HG03521 (cell line): Measurements from ENCODE around the gene FGF3.

Experiments
- ATAC-seq: cut with Tn5 transposase; IDR thresholded peaks from one replicate; pipeline ENCODE4 v1.9.1; 2021; ENCODE audit warnings: mild to moderate bottlenecking, moderate library complexity; ENCODE audit not compliant: unreplicated experiment

FGF3 gene

DNA sequence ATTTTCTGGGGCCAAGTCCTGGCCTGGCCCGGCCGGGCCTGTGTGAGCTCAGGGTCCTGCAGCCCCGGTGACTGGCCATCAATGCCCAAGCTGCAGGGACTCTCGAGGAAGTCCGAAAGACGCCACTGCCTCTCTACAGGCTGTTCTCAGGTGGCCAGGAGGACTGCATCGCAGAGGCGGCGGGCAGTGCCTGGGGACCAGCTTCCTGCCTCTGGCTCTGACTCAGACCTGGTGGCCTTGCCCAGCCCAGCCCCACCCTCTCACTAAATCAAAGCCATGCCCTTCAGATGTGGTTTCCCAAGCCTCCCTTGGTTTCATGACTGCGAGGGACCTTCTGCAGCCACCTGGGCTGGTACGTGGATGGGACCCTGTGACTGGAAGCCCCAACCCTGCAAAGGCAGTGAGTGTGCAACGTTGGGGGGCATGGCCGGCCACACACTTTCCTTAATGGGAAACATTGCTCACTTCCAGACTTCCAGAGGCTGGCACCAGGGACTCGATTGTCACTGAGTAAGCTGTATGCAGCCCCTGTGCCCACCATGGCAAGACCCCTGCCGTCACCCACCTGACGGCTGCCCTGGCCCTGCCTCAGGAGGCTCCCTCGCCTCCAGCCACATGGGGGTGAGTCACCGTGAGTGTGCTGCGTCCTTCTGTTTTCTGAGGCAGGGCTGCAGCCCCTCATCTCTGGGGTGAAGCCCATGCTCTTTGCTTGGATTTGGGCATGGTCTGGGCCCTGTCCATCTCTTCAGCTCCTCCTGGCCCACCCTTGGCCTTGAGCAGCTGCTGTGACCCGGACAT is 6.0 kb upstream of the FGF3 start:
- no peak for ATAC-seq

- no peak for ATAC-seq
Observed at GRCh38 chr11:69823641-69824265, 4.5 kb upstream of the FGF3 start.

DNA sequence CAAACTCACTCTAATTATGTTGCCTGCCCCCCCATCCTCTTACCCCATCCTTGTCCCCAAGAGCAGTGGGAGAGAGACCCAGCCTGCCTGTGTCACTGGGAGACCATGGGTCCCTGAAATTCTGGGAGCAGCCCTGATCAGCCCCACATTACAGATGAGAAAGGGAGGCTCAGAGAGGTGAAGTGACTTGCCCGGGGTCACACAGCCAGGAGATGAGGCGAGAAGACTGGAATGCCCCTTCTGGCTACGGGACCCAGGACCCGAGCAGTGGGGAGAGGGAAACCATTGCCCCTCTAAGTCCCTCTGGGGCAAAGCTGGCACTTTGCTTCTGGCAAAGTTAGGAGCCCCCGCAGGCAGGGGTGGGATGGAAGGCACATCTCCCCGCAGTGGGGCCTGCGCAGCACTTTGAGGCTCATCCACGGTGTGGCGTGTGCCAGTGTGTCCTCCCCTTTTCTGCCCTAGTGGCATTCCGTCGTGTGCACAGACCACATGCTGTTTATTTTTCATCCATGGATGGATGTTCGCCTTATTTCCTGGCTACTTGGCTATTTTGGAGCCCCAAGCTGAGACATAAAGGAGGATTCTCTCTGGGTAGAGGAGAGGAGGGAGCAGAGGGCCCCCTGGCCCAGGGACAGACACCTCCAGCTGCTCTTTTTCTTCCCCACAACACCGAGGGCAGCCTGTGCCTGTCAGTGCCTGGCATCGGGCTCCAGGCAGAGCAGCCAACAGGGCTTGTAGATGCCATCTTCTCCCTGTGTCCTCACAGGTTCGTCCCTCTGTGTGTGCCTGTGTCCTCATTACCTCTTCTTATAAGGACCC is 3.7 kb upstream of the FGF3 start:
- ATAC-seq, result no peak

- ATAC-seq, result no peak
Observed at GRCh38 chr11:69821511-69822040, 2.4 kb upstream of the FGF3 start.

DNA sequence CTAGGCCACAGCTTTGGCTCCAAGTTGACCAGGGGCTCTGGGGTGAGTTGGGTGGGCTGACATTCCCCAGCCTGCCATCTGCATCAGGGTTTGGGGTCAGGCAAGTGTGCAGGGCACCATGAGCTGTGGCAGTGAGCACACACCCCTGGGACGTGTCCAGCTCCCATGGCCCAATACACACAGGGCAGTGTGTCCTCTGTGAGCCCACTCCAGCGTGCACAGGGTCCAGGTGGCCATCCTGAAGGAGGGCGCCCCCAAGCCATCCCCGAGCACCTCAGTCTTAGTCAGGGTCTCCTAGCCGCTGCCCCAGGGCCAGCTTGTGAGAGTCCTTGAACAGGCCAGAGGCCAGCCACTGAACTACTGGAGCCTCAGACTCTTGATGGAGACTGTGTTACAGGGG is 1.2 kb upstream of the FGF3 start:
- ATAC-seq, result no peak

DNA sequence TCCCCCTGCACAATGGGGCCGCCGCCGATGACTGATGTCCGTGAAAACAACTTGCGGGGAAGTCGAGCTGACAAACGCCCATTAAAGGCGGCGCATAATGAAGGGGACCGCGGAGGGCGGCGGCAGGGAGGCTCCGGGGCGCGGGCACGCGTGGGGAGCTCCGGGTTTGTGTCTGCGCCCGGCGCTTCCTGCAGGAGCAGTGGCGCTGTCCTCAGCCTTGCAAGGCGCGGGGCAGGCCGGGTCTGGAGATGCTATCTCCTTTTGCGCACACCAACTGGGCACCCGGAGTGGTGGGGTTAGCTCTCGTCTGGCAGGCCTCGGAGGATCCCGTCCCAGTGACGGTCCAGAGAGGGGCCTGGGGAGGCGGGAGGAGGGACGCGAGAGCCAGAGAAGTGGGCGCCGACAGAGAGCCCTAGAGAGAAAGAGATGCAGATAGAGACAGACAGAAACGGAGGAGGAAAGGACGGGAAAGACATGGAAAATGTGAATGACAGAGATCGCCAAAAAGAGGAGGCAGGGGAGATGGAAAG is 390 bp upstream of the FGF3 start:
- ATAC-seq, result no peak

DNA sequence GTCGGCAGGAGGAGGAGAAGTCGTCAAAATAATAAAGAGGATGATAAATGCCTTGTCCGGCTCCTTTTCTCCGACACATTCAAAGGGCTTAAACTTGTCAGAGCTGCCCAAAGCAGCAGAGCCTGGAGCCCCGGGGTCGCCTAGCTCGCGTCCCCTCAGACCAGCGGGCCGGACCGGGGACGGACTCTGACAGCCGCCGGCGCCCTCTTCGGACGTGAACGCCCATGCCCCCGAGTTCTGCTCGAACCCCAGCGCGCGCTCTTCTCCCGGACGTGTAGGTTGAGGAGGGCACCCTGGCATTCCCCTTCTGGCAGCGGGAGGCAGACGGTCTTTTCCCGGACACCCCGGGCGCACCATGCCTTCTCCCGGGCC is 999 bp downstream of the FGF3 start:
- no peak for ATAC-seq

DNA sequence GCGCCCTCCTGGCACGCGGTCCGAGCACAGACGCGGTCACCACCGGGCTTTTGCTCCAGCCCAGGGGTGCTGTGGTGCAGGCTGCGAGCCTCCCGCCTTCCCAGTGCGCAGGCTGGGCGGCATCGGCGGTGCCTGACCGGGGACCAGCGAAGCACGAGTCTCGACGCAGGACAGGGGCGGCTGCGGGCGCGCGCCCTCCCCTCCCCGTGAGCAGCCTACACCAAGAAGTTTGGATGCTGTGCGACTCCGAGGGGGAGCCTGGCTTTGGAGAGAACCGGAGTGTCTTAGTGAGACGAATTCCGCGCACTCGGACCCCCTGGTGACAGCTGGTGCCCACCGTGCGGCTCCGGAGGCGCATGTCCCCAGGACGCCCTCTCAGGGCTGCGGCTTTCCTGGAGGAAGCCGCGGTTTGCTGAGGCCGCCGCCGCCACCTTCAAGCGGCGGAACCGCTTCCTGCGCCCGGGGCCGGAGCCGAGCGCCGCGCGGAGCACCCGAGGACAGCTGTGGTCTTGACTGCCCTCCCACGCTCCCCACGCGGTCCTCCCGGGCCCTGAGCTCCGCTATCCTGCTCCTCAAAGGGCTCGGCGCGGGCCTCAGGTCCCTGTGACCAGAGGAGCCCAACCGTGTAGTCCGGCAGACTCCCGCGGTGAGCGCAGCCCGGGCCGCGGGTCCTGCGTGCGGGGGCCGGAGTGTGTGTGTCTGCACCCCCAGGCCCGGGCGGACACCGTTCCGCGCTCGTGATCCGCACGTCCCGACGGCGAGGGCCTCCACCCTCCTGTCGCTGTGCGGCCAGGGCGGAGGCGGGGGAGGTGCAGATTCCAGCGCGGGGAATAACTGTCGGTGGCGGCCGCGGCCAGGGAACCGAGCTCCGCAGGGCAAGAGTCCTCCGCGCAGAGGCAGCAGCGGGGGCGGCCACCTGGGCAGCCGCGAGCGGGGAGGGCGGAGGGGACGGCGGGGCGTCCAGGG is 1.7 kb downstream of the FGF3 start:
- no peak for ATAC-seq

DNA sequence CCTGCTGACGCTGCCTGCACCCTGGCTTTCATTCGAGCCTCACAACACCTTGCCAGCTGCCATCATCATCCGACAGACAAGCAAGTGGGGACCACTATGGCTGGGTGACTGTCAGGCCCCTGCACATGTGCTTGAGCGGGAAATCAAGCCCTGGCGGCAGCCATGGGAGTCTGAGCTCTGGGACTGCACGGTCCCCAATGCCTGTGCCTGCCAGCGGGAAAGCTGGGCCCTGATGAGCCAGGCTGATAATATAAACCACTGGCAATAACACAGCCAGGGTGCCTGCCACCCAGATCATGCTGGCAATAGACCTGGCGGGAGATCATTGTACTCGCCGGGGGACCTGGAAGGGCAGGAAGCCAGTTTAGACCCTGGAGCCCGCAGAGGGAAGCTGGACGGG is 2.5 kb downstream of the FGF3 start:
- no peak for ATAC-seq

DNA sequence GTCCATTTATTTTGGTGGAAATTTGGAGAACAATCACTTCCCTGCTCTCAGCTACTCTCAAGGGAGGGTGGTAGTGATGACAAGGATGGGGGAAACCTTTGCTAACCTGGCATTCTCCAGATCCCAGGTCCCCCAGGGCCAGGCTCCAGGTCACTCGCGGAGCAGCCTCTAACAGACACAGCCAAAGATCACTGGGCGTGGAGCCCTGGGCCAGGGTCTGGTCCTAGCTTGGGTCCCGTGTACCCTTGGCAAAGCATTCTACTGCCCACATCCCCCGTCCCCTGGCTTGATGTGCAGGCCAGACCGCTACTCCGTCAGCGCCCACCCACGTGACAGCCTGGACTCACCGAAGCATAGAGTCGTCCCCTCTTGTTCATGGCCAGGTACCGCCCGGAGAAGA is 3.2 kb downstream of the FGF3 start:
- ATAC-seq, result no peak

- ATAC-seq, result no peak
Observed at GRCh38 chr11:69814902-69815301, 4.3 kb downstream of the FGF3 start.

GRCh38 chr11:69814411-69814810 is 4.8 kb downstream of the FGF3 start:
- no peak for ATAC-seq

GRCh38 chr11:69813839-69814238 is 5.4 kb downstream of the FGF3 start:
- ATAC-seq, result no peak

DNA sequence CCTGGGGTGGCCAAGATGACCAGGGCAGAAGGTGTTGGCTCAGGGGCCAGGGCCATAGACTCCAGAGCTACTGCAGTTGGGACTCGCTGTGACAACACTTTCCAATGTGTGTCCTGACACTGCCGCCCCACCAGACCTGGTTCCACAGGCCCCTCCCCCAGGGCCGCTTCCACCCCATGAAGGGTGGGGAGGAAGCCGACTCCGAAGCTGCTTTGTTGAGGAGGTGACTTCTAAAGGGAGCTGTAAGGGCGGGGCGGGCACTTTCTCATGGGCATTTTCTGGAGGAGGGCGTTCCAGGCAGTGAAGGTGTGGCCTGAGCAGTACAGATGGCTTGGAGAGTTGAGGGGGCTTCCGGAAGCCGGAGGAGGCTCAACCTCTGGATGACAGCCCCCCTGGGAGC is 6.3 kb downstream of the FGF3 start:
- ATAC-seq, result no peak

GRCh38 chr11:69812256-69812655 is 7.0 kb downstream of the FGF3 start:
- ATAC-seq, result no peak

DNA sequence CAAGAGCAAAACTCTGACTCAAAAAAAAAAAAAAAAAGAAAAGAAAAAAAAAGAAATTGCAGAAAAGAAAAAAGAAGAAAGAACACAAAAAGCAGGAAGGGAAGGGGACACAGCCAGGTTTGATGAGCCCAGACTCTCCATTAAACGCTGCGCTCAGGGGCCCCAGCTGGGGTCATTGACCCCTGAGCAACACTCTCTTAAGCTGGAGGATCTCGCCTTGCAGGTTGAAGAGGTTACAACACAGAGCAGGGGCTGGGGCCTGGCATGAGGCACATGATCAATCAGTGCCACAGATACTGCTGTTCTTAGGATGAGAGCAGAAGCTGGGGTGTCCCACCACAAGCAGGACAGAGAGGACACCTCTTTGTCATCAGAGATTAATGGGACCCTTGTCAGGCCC is 7.8 kb downstream of the FGF3 start:
- no peak for ATAC-seq

- ATAC-seq, result no peak
Observed at GRCh38 chr11:69810289-69811118, 8.7 kb downstream of the FGF3 start.

DNA sequence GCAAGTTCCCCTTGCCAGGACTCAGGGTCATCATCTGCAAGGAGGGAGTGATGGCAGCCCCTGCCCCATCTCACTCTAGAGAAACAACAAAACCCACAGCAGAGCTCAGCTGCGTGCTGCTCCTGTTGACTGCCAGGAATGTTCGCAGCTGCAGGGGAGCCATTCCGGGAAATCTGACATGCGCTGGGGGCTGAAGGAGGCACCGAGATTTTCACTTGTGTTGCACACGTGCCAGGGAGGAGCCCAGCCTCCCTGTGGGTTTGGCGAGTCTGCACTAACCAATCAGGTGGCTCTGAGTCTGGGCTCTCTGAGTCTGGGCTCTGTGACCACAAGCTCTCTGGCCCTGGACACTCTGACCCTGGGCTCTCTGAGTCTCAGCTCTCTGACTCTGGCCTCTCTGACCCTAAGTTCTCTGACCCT is 10.5 kb downstream of the FGF3 start:
- no peak for ATAC-seq

DNA sequence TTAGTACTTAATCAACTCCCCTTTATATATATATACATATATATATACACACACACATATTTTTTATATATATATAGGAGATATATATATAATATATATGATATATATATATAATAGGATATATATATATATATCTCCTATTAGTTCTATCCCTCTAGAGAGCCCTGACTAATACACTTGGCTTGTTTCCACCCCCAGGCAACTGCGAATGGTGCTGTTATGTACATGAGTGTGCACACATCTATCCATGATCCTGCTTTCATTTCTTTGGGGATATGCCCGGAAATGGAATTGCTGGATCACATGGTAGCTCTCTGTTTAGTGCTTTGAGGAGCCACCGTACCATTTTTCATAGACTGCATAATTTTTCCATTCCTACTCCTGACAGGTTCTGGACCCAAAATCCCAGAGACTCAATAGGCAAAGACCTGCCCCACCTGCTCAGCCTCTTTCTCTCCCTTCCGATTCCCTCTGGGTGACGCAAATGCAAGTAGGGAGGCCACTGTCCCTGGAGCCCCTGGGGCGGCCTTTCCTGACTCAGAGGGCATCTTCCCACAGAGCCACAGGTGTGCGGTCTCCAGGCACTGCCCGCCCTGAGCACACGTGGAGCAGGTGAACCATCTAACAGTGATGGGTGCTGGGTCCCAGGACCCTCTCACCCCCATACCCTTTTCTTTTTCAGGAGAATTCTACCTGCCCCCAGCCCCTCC is 12.0 kb downstream of the FGF3 start:
- no peak for ATAC-seq
